Liver (tissue), 9 donors: ENCODE measurements around the gene FSIP1. TPM values are rescaled to one million over a fixed set of nuclear protein-coding genes. Genes with fewer than 3 reads are reported as not detected.

Source experiments
- DNase-seq: peaks from one replicate; pipeline ENCODE4 v3.0.0-alpha.2; 2017; ENCODE audit warnings: low spot score
- H3K27ac ChIP-seq, 2 donors: one replicate each; pipeline ENCODE4 v1.7.0; 2013; ENCODE audit warnings: inconsistent platforms in 2 of 2, low read length in 2 of 2, control low read depth in 1 of 2, low read depth in 1 of 2, mild to moderate bottlenecking in 1 of 2
- H3K27me3 ChIP-seq, 4 donors: one replicate each; pipeline versions ENCODE4 v1.6.1 to v1.7.0; 2013; ENCODE audit warnings: low read length in 3 of 4, inconsistent platforms in 1 of 4, mild to moderate bottlenecking in 1 of 4, moderate library complexity in 1 of 4; ENCODE audit not compliant: control insufficient read depth in 4 of 4, insufficient read depth in 4 of 4
- H3K36me3 ChIP-seq, 4 donors: one replicate each; pipeline versions ENCODE4 v1.6.1 to v1.7.0; 2013; ENCODE audit warnings: low read length in 3 of 4, mild to moderate bottlenecking in 3 of 4, low read depth in 1 of 4, moderate library complexity in 1 of 4; ENCODE audit not compliant: control insufficient read depth in 4 of 4, insufficient read depth in 3 of 4
- H3K4me1 ChIP-seq, 4 donors: one replicate each; pipeline versions ENCODE4 v1.6.1 to v1.7.0; 2013; ENCODE audit warnings: low read length in 3 of 4, mild to moderate bottlenecking in 3 of 4, moderate library complexity in 1 of 4; ENCODE audit not compliant: control insufficient read depth in 4 of 4, insufficient read depth in 4 of 4
- H3K4me3 ChIP-seq, 3 donors: one replicate each; pipeline versions ENCODE4 v1.6.1 to v1.7.0; 2013; ENCODE audit warnings: low read length in 3 of 3, control low read depth in 1 of 3, low read depth in 1 of 3, mild to moderate bottlenecking in 1 of 3
- H3K9ac ChIP-seq, 2 donors: one replicate each; pipeline ENCODE4 v1.7.0; 2013; ENCODE audit warnings: low read length in 2 of 2, mild to moderate bottlenecking in 2 of 2, moderate library complexity in 2 of 2, control low read depth in 1 of 2, low read depth in 1 of 2
- H3K9me3 ChIP-seq, 4 donors: one replicate each; pipeline versions ENCODE4 v1.6.1 to v1.7.0; 2013; ENCODE audit warnings: low read length in 3 of 4; ENCODE audit not compliant: control insufficient read depth in 4 of 4
- EGR1 ChIP-seq, 2 donors: IDR thresholded peaks; 2 replicates each; pipeline ENCODE4 v1.6.1; 2016 to 2018; ENCODE audit warnings: antibody characterized with exemption in 2 of 2, low read depth in 2 of 2
- FOXA1 ChIP-seq: IDR thresholded peaks from 2 replicates; pipeline ENCODE4 v1.6.1; 2016; ENCODE audit warnings: antibody characterized with exemption
- FOXA2 ChIP-seq: IDR thresholded peaks from 2 replicates; pipeline ENCODE4 v1.6.1; 2016; ENCODE audit warnings: antibody characterized with exemption
- GABPA ChIP-seq, 2 donors: IDR thresholded peaks in 1 of 2; conservative IDR thresholded peaks in 1 of 2; 2 replicates each; pipeline ENCODE4 v1.6.1; 2016; ENCODE audit warnings: antibody characterized with exemption in 2 of 2, mild to moderate bottlenecking in 1 of 2, moderate library complexity in 1 of 2
- HNF4A ChIP-seq, 2 donors: conservative IDR thresholded peaks; 2 replicates each; pipeline ENCODE4 v1.6.1; 2016; ENCODE audit warnings: antibody characterized with exemption in 2 of 2, mild to moderate bottlenecking in 2 of 2
- HNF4G ChIP-seq: IDR thresholded peaks from 2 replicates; pipeline ENCODE4 v1.6.1; 2016; ENCODE audit warnings: antibody characterized with exemption
- JUND ChIP-seq, 2 donors: IDR thresholded peaks; 2 replicates each; pipeline ENCODE4 v1.6.1; 2016; ENCODE audit warnings: antibody characterized with exemption in 2 of 2
- NR2F2 ChIP-seq: IDR thresholded peaks from 2 replicates; pipeline ENCODE4 v1.6.1; 2016; ENCODE audit warnings: antibody characterized with exemption
- RAD21 ChIP-seq, 2 donors: IDR thresholded peaks; 2 replicates each; pipeline ENCODE4 v1.6.1; 2016; ENCODE audit warnings: antibody characterized with exemption in 2 of 2, mild to moderate bottlenecking in 2 of 2
- RXRA ChIP-seq, 2 donors: IDR thresholded peaks; 2 replicates each; pipeline ENCODE4 v1.6.1; 2017 to 2018; ENCODE audit warnings: antibody characterized with exemption in 2 of 2, mild to moderate bottlenecking in 1 of 2
- SP1 ChIP-seq: IDR thresholded peaks from 2 replicates; pipeline ENCODE4 v1.6.1; 2018; ENCODE audit warnings: antibody characterized with exemption, mild to moderate bottlenecking
- YY1 ChIP-seq: IDR thresholded peaks from 2 replicates; pipeline ENCODE4 v1.6.1; 2016; ENCODE audit warnings: antibody characterized with exemption, mild to moderate bottlenecking
- WGBS: extraction: QIAGEN DNeasy Blood & Tissue Kit; methylation state at CpG from one replicate; pipeline ENCODE4 v1.1.7; 2013; 5-methylcytosine and 5-hydroxymethylcytosine counted together
- polyA plus RNA-seq, 2 donors: library from polyadenylated mRNA; stranded (reverse) in 1 of 2; unstranded in 1 of 2; fragments of 200-250 nt in 1 of 2; fragments of >200 nt in 1 of 2; fragmentation: Nextera tagmentation in 1 of 2; extraction: Ambion mirVana in 1 of 2; gene quantifications; one replicate each; pipeline versions ENCODE4 v1.2.1 to v1.2.3, GENCODE V29; 2013 to 2015
- total RNA-seq, 2 donors: library from RNA; depleted of rRNA; stranded (reverse); fragments of >200 nt; gene quantifications; one replicate each; pipeline ENCODE4 v1.2.3, GENCODE V29; 2014
- TF ChIP-seq, protein P1 (sequence below): IDR thresholded peaks from 2 replicates; pipeline ENCODE4 v1.6.1; 2016; ENCODE audit warnings: antibody characterized with exemption
- TF ChIP-seq, protein P2 (sequence below): IDR thresholded peaks from 2 replicates; pipeline ENCODE4 v1.6.1; 2016; ENCODE audit warnings: antibody characterized with exemption
- TF ChIP-seq, protein P3 (sequence below): IDR thresholded peaks from 2 replicates; pipeline ENCODE4 v1.6.1; 2016; ENCODE audit warnings: antibody characterized with exemption, mild to moderate bottlenecking
- TF ChIP-seq, protein P4 (sequence below): IDR thresholded peaks from 2 replicates; pipeline ENCODE4 v1.6.1; 2016; ENCODE audit warnings: antibody characterized with exemption
- TF ChIP-seq, protein P5 (sequence below): fragments of 150-350 bp; IDR thresholded peaks from 2 replicates; pipeline ENCODE4 v1.5.1; 2017; ENCODE audit warnings: improper control_type of control experiment, low read depth, low read length; ENCODE audit not compliant: missing input control
- donor health status: healthy.
- donor health status: healthy.
- donor health status: healthy.
- donor health status: healthy.
- donor health status: healthy.

The FSIP1 gene
- total and polyA plus RNA-seq, 4 donors = 0.05 to 0.29 (median 0.13) TPM

DNA sequence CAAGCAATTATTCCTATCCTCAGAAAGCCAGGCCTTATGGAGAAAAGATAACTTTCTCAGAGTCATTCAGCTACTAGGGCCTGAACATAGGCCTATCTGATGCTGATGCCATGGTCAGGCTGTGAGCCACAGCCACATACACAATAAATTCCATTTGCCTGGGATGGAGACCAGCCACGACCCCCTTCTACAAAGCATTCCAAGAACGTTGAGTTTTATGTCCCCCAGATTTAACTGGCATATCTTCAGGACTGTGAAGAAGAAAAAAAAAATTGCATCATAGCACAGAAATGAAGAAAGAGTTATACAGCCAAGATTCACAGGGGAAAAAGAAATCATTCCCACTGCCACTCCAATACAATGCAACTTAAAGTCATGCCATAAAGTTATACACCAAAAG lies 101.8 kb downstream of the FSIP1 start:
- H3K36me3 ChIP-seq = no peaks in the 10 kb centered on the region
- no peak overlapping the region for H3K4me3 ChIP-seq
- H3K4me1 ChIP-seq = no peaks in the 10 kb centered on the region
- H3K27me3 ChIP-seq = no peaks in the 10 kb centered on the region
- H3K27ac ChIP-seq = no peak overlapping the region
- H3K9ac ChIP-seq = no peak overlapping the region
- WGBS = 76% methylated on average over 2 of the region's 2 CpGs
- H3K9me3 ChIP-seq = no peaks in the 10 kb centered on the region
- TF ChIP-seq FOXA1 (no peak), SP1 (no peak), NR2F2 (no peak), EGR1 (IDR thresholded peaks at IDR 0.05; ENCODE audit: low read depth in 2 of 2) (no peak), GABPA (IDR thresholded peaks at IDR 0.05 in 1 of 2, conservative IDR thresholded peaks at IDR 0.05 in 1 of 2) (no peak), FOXA2 (no peak), HNF4G (no peak), RXRA (IDR thresholded peaks at IDR 0.05) (no peak), JUND (IDR thresholded peaks at IDR 0.05) (no peak), HNF4A (conservative IDR thresholded peaks at IDR 0.05) (no peak), RAD21 (IDR thresholded peaks at IDR 0.05) (no peak)
- TF ChIP-seq, protein P1, sequence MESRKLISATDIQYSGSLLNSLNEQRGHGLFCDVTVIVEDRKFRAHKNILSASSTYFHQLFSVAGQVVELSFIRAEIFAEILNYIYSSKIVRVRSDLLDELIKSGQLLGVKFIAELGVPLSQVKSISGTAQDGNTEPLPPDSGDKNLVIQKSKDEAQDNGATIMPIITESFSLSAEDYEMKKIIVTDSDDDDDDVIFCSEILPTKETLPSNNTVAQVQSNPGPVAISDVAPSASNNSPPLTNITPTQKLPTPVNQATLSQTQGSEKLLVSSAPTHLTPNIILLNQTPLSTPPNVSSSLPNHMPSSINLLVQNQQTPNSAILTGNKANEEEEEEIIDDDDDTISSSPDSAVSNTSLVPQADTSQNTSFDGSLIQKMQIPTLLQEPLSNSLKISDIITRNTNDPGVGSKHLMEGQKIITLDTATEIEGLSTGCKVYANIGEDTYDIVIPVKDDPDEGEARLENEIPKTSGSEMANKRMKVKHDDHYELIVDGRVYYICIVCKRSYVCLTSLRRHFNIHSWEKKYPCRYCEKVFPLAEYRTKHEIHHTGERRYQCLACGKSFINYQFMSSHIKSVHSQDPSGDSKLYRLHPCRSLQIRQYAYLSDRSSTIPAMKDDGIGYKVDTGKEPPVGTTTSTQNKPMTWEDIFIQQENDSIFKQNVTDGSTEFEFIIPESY = no peak
- TF ChIP-seq, protein P2, sequence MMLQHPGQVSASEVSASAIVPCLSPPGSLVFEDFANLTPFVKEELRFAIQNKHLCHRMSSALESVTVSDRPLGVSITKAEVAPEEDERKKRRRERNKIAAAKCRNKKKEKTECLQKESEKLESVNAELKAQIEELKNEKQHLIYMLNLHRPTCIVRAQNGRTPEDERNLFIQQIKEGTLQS = no peak
- TF ChIP-seq, protein P3, sequence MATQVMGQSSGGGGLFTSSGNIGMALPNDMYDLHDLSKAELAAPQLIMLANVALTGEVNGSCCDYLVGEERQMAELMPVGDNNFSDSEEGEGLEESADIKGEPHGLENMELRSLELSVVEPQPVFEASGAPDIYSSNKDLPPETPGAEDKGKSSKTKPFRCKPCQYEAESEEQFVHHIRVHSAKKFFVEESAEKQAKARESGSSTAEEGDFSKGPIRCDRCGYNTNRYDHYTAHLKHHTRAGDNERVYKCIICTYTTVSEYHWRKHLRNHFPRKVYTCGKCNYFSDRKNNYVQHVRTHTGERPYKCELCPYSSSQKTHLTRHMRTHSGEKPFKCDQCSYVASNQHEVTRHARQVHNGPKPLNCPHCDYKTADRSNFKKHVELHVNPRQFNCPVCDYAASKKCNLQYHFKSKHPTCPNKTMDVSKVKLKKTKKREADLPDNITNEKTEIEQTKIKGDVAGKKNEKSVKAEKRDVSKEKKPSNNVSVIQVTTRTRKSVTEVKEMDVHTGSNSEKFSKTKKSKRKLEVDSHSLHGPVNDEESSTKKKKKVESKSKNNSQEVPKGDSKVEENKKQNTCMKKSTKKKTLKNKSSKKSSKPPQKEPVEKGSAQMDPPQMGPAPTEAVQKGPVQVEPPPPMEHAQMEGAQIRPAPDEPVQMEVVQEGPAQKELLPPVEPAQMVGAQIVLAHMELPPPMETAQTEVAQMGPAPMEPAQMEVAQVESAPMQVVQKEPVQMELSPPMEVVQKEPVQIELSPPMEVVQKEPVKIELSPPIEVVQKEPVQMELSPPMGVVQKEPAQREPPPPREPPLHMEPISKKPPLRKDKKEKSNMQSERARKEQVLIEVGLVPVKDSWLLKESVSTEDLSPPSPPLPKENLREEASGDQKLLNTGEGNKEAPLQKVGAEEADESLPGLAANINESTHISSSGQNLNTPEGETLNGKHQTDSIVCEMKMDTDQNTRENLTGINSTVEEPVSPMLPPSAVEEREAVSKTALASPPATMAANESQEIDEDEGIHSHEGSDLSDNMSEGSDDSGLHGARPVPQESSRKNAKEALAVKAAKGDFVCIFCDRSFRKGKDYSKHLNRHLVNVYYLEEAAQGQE = no peak
- TF ChIP-seq, protein P4, sequence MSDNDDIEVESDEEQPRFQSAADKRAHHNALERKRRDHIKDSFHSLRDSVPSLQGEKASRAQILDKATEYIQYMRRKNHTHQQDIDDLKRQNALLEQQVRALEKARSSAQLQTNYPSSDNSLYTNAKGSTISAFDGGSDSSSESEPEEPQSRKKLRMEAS = no peak
- TF ChIP-seq, protein P5, sequence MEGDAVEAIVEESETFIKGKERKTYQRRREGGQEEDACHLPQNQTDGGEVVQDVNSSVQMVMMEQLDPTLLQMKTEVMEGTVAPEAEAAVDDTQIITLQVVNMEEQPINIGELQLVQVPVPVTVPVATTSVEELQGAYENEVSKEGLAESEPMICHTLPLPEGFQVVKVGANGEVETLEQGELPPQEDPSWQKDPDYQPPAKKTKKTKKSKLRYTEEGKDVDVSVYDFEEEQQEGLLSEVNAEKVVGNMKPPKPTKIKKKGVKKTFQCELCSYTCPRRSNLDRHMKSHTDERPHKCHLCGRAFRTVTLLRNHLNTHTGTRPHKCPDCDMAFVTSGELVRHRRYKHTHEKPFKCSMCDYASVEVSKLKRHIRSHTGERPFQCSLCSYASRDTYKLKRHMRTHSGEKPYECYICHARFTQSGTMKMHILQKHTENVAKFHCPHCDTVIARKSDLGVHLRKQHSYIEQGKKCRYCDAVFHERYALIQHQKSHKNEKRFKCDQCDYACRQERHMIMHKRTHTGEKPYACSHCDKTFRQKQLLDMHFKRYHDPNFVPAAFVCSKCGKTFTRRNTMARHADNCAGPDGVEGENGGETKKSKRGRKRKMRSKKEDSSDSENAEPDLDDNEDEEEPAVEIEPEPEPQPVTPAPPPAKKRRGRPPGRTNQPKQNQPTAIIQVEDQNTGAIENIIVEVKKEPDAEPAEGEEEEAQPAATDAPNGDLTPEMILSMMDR = no peak
- no peak for DNase-seq

DNA sequence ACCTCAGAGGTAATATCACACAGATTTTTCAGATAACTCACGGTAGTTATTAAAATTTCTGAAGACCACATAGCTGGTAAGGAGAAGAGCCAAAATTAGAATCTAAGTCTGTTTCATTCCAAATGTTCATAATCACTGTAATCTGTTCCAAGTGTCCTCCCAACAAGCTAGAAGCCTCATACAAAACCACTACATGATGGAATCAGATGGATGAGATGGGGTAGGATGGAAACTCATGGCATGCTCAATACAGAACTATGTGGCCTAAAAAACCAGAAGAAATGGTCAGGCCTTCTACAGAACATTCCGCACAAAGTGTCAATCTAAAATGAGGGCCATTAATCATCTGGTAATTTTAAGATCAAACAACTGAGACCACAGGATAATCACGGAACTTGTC lies 110.0 kb downstream of the FSIP1 start:
- WGBS = 95% methylated on average over 3 of the region's 3 CpGs
- TF ChIP-seq, protein P4 = no peak
- TF ChIP-seq EGR1 (IDR thresholded peaks at IDR 0.05; ENCODE audit: low read depth in 2 of 2) (no peak), YY1 (no peak), HNF4G (no peak), HNF4A (conservative IDR thresholded peaks at IDR 0.05) (no peak), SP1 (no peak), GABPA (IDR thresholded peaks at IDR 0.05 in 1 of 2, conservative IDR thresholded peaks at IDR 0.05 in 1 of 2) (no peak), RXRA (IDR thresholded peaks at IDR 0.05) (no peak), JUND (IDR thresholded peaks at IDR 0.05) (no peak)
- TF ChIP-seq, protein P1 = no peak
- TF ChIP-seq, protein P2 = no peak
- TF ChIP-seq, protein P3 = no peak

More for the DNA sequence above, 110.0 kb downstream of the FSIP1 start:
- no peaks in the 10 kb centered on the region for H3K9me3 ChIP-seq
- H3K4me3 ChIP-seq = no peak overlapping the region
- H3K9ac ChIP-seq = no peak overlapping the region
- DNase-seq = no peak
- no peak overlapping the region for H3K27ac ChIP-seq
- no peaks in the 10 kb centered on the region for H3K27me3 ChIP-seq
- H3K4me1 ChIP-seq = peaks cover 0 to 11% (median 4%) of the 10 kb centered on the region in 4 donors
- H3K36me3 ChIP-seq = no peaks in the 10 kb centered on the region
